ENCODE measurements around the gene C10orf90. TPM values are rescaled to one million over a fixed set of nuclear protein-coding genes. Genes with fewer than 3 reads are reported as not detected.

C10orf90 gene
- total RNA-seq, 1 donor from 2014 or later, result 3.9 TPM

- no peak for DNase-seq (ENCODE audit: low spot score)
Measured at GRCh38 chr10:126675656-126676438, 5.4 kb upstream of the C10orf90 start.

GRCh38 chr10:126674741-126675515 lies 4.4 kb upstream of the C10orf90 start:
- DNase-seq (ENCODE audit: low spot score), result no peak

- DNase-seq (ENCODE audit: low spot score), result no peak
Measured at GRCh38 chr10:126673565-126673964, 3.1 kb upstream of the C10orf90 start.

GRCh38 chr10:126671402-126671975 lies 996 bp upstream of the C10orf90 start:
- no peak for DNase-seq (ENCODE audit: low spot score)

GRCh38 chr10:126670895-126671261 lies 385 bp upstream of the C10orf90 start:
- no peak for DNase-seq (ENCODE audit: low spot score)

GRCh38 chr10:126669168-126669567 lies 1.3 kb downstream of the C10orf90 start:
- no peak for DNase-seq (ENCODE audit: low spot score)

GRCh38 chr10:126668505-126668904 lies 2.0 kb downstream of the C10orf90 start:
- DNase-seq (ENCODE audit: low spot score), result no peak

GRCh38 chr10:126667568-126667967 lies 2.9 kb downstream of the C10orf90 start:
- DNase-seq (ENCODE audit: low spot score), result no peak

GRCh38 chr10:126665207-126665606 lies 5.3 kb downstream of the C10orf90 start:
- DNase-seq (ENCODE audit: low spot score), result no peak

- no peak for DNase-seq (ENCODE audit: low spot score)
Measured at GRCh38 chr10:126663880-126664279, 6.6 kb downstream of the C10orf90 start.

GRCh38 chr10:126663328-126663727 lies 7.2 kb downstream of the C10orf90 start:
- DNase-seq (ENCODE audit: low spot score), result no peak

GRCh38 chr10:126661841-126662515 lies 8.5 kb downstream of the C10orf90 start:
- no peak for DNase-seq (ENCODE audit: low spot score)

GRCh38 chr10:126661356-126661755 lies 9.1 kb downstream of the C10orf90 start:
- no peak for DNase-seq (ENCODE audit: low spot score)

- DNase-seq (ENCODE audit: low spot score), result no peak
Measured at GRCh38 chr10:126659750-126660149, 10.7 kb downstream of the C10orf90 start.

GRCh38 chr10:126658928-126659327 lies 11.6 kb downstream of the C10orf90 start:
- no peak for DNase-seq (ENCODE audit: low spot score)

GRCh38 chr10:126654579-126654978 lies 15.9 kb downstream of the C10orf90 start:
- DNase-seq (ENCODE audit: low spot score), result no peak

- DNase-seq (ENCODE audit: low spot score), result no peak
Measured at GRCh38 chr10:126651467-126651866, 19.0 kb downstream of the C10orf90 start.

- DNase-seq (ENCODE audit: low spot score), result no peak
Measured at GRCh38 chr10:126650161-126650560, 20.3 kb downstream of the C10orf90 start.

GRCh38 chr10:126647116-126647515 lies 23.4 kb downstream of the C10orf90 start:
- no peak for DNase-seq (ENCODE audit: low spot score)

GRCh38 chr10:126646110-126646509 lies 24.4 kb downstream of the C10orf90 start:
- DNase-seq (ENCODE audit: low spot score), result no peak

GRCh38 chr10:126640401-126640800 lies 30.1 kb downstream of the C10orf90 start:
- no peak for DNase-seq (ENCODE audit: low spot score)

GRCh38 chr10:126639084-126639483 lies 31.4 kb downstream of the C10orf90 start:
- no peak for DNase-seq (ENCODE audit: low spot score)
